GM21381 (cell line): ENCODE results near the gene SLC44A1.
A peak's percentile ranks its signal among the peaks of the same experiment; 100 is the strongest.

Experiments used
- ATAC-seq: cut with Tn5 transposase; IDR thresholded peaks from one replicate; pipeline ENCODE4 v1.9.1; 2021; ENCODE audit warnings: mild to moderate bottlenecking, moderate library complexity; ENCODE audit not compliant: unreplicated experiment

The SLC44A1 gene

GRCh38 chr9:105331755-105332154 lies 87.3 kb downstream of the SLC44A1 start:
- ATAC-seq = no peak

- ATAC-seq = no peak
Measured at GRCh38 chr9:105332471-105332870, 88.0 kb downstream of the SLC44A1 start.

GRCh38 chr9:105333076-105333475 lies 88.6 kb downstream of the SLC44A1 start:
- ATAC-seq = no peak

GRCh38 chr9:105333811-105334210 lies 89.4 kb downstream of the SLC44A1 start:
- no peak for ATAC-seq

- no peak for ATAC-seq
Measured at GRCh38 chr9:105338308-105338707, 93.9 kb downstream of the SLC44A1 start.

GRCh38 chr9:105339849-105340248 lies 95.4 kb downstream of the SLC44A1 start:
- ATAC-seq = no peak

- peak; percentile 88 for ATAC-seq
Measured at GRCh38 chr9:105341434-105342146, 97.1 kb downstream of the SLC44A1 start.

GRCh38 chr9:105342147-105342505 lies 97.7 kb downstream of the SLC44A1 start:
- ATAC-seq = peak; percentile 18

- ATAC-seq = no peak
Measured at GRCh38 chr9:105344283-105344682, 99.8 kb downstream of the SLC44A1 start.

GRCh38 chr9:105345626-105346025 lies 101.2 kb downstream of the SLC44A1 start:
- ATAC-seq = no peak

- no peak for ATAC-seq
Measured at GRCh38 chr9:105346273-105346672, 101.8 kb downstream of the SLC44A1 start.

- ATAC-seq = no peak
Measured at GRCh38 chr9:105354448-105354847, 110.0 kb downstream of the SLC44A1 start.

- ATAC-seq = peak; percentile 48
Measured at GRCh38 chr9:105355781-105356180, 111.3 kb downstream of the SLC44A1 start.

GRCh38 chr9:105357937-105358336 lies 113.5 kb downstream of the SLC44A1 start:
- ATAC-seq = peak; percentile 93

- ATAC-seq = peak; percentile 38
Measured at GRCh38 chr9:105359892-105360291, 115.4 kb downstream of the SLC44A1 start.

GRCh38 chr9:105360344-105360743 lies 115.9 kb downstream of the SLC44A1 start:
- no peak for ATAC-seq

- ATAC-seq = no peak
Measured at GRCh38 chr9:105361873-105362272, 117.4 kb downstream of the SLC44A1 start.

- ATAC-seq = no peak
Measured at GRCh38 chr9:105362470-105362869, 118.0 kb downstream of the SLC44A1 start.

- no peak for ATAC-seq
Measured at GRCh38 chr9:105363837-105364236, 119.4 kb downstream of the SLC44A1 start.

- no peak for ATAC-seq
Measured at GRCh38 chr9:105369911-105370310, 125.5 kb downstream of the SLC44A1 start.

- no peak for ATAC-seq
Measured at GRCh38 chr9:105373723-105374122, 129.3 kb downstream of the SLC44A1 start.

- no peak for ATAC-seq
Measured at GRCh38 chr9:105375323-105375722, 130.9 kb downstream of the SLC44A1 start.

GRCh38 chr9:105376893-105377292 lies 132.4 kb downstream of the SLC44A1 start:
- no peak for ATAC-seq
